AG10803 (cell line): ENCODE data around the gene NAT16.

ENCODE experiments used
- DNase-seq: peaks from one replicate; pipeline ENCODE4 v3.0.0; 2010; ENCODE audit warnings: low read depth
- H3K4me3 ChIP-seq: 2 replicates; pipeline ENCODE4 v1.5.1; 2011; ENCODE audit warnings: mild to moderate bottlenecking, low read length, control low read depth
- TF ChIP-seq, protein P1 (sequence below): conservative IDR thresholded peaks from 2 replicates; pipeline ENCODE4 v1.5.1; 2011; ENCODE audit warnings: mild to moderate bottlenecking, low read length, control low read depth, inconsistent platforms

NAT16 gene

DNA sequence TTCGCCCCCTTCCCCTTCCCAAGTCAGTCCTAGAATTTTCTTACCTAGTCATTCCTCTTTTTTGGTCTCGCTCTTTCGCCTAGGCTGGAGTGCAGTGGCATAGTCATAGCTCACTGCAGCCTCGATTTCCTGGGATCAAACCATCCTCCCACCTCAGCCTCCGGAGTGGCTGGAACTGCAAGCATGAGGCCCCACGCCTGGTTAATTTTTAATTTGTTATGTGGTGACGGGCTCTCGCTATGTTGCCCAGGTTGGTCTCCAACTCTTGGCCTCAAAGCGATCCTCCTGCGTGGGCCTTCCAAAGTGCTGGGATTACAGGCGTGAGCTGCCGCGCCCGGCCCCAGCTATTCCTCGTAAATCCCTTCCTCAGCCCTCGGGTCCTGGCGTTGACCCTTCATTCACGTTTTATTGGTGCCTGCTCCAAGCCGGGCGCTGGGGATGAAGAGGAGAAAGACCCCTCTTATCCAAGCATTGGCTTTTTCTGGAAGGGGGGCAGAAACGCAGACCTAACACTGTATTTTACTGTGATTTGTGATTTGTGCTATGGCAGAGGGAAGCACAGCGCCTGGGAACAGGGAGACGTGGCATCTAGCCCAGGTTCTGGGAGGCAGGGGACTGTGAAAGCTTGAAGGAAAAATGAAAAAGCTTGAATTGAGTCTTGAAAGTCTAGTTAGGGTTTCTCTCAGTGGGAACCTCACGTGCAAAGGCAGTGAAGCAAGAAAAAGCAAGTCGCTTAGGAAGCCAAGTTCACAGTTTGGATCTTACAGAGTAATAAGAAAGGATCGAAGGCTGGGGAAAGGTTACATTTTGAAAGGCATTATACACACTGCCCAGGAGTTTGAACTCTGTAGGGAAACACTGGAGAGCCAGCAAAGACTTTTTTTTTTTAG is 38.4 kb upstream of the NAT16 start:
- peak; percentile 32 for DNase-seq
- peak overlapping the region; percentile 76 for H3K4me3 ChIP-seq
- TF ChIP-seq, protein P1, sequence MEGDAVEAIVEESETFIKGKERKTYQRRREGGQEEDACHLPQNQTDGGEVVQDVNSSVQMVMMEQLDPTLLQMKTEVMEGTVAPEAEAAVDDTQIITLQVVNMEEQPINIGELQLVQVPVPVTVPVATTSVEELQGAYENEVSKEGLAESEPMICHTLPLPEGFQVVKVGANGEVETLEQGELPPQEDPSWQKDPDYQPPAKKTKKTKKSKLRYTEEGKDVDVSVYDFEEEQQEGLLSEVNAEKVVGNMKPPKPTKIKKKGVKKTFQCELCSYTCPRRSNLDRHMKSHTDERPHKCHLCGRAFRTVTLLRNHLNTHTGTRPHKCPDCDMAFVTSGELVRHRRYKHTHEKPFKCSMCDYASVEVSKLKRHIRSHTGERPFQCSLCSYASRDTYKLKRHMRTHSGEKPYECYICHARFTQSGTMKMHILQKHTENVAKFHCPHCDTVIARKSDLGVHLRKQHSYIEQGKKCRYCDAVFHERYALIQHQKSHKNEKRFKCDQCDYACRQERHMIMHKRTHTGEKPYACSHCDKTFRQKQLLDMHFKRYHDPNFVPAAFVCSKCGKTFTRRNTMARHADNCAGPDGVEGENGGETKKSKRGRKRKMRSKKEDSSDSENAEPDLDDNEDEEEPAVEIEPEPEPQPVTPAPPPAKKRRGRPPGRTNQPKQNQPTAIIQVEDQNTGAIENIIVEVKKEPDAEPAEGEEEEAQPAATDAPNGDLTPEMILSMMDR, result no peak

DNA sequence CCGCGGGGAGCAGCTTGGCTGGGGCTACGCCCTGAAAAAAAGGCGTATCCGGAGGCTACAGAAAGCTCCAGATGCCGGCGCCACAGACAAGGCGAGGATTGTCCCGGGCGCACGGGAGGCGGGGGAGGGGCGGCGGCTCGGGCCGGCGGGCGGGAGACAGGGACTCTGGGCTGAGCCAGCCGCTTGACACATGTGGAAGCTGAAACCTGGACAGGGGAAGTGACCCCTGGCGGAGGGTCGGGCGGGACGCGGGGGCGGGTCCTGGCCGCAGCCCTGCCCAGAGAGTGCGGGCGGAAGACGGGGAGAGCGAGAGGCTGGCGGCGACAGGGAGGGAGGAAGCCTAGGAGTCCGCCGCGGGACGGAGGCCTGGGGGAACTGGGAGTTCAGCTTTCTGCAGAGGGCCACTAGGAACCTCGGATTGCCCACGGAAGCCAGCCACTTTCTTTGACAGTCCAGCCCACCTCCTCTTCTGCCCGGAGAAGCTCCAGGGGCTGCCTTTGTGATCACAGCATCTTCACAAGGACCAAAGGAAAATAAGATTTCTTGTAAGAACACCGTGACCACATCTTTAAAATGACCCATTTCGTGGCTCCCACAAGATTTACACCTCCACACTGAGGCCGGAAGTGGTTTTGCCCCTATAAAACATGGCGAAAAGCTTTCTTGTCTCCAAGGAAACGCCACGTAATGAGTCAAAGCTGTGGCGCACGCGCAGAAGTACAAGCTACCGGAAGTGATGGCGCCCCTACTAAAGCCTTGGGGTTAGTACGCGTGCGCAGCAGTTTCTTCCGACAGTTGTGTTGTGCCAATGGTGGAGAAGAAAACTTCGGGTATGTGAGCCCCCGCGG is 37.5 kb upstream of the NAT16 start, which contains the start of the genes PLOD3 and ZNHIT1:
Gene PLOD3, minus strand, starts transcription at position 194 of the 848 bp plus-strand sequence. CDS start 307 bp downstream, outside the sequence.
Gene ZNHIT1, plus strand, starts transcription at position 778 of the 848 bp plus-strand sequence. Its CDS starts 31 bp downstream, at position 809.
- peak; percentile 97 for DNase-seq
- TF ChIP-seq, protein P1, result peak; percentile 0; the same call in 1 of the 2 replicates
- peak within 1 kb of the TSS; percentile 76 for H3K4me3 ChIP-seq

DNA sequence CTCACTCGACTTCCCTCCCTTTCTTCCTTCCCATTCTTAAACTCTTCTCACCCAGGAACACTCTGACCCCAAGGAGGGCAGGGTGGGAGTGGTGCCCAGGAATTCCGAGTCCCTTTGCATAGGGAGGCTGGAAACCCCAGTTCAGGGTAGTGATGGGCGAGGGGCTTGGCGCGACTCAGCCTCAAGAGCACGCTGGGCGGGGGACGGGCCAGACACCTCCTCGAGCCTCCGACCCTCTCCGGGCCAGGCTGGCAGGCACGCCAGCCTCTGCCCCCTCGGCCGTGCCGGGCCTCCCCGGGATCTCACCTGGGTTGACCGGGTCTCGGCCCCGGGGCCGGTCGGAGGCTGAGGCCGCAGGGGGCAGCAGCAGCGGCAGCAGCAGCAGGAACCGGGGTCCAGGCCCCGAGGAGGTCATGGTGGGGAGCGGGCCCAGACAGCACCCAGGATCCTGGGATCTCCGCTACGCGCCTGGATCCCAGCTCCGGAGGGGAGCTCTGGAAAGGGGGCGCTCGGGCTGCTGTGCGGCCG is 36.8 kb upstream of the NAT16 start:
- H3K4me3 ChIP-seq, result peak overlapping the region; percentile 76
- TF ChIP-seq, protein P1, result 0 out of 2 replicates have a peak, but pooled peaks have one; percentile 3
- DNase-seq, result no peak

DNA sequence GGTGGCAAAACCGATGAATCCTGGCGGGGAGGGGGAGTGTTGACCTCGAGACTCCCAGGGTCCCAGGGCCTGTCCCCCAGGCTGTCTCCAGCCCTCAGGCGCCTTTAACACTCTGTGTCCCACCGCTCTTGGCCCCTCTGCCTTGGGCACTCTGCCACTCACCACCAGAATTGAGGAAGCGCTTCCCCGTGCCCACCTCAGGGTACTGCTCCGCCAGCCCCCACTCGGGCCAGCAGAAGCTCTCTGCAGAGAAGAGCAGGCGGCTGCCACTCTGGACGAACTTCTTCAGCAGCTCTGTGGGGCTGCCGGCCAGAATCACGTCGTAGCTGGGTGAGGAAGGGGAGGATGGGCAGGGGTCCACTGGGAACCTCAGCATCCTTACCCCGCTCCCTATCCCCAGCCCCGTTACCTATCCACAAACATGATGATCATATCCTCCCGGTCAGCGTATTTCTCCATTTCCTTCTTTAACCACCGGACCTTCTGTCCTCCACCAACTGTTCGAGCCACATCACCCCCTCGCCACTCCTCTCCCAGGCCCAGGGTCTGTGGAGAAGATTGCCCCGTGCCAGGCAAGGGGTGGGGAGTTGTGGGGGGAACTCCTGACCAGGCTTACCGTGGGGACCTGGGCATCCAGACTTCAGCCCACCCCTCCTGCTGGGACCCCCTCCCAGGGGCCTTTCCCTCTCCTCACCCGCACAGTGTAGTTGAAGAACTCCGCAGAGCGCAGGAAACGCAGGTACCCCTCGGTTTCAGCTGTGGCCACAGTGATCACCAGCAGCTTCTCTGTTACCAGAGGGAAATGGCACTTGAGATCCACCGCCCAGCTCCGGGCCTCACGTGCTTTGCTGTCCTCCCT is 36.1 kb upstream of the NAT16 start:
- peak; percentile 27 for DNase-seq
- TF ChIP-seq, protein P1, result no peak
- peak overlapping the region; percentile 76 for H3K4me3 ChIP-seq

DNA sequence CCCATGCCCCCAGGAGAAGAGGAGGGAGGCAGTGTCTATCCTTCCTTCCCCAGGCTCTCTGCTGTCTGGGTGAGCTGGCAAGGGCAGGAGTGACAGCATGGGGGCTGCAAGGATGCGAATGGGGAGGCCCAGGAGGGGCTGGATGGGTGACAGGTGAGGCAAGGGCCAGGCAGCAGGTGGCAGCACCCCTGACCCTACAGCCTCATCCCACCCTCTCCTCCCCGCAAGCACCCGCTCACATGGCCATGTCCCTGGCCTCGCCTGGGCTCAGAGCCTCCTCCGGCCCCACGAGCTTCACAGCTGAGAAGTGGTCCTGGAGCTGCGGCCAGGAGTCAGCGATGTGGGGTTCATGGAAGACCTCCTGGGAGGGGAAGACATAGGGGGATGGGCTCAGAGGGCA is 31.9 kb upstream of the NAT16 start:
- DNase-seq, result no peak
- no peak overlapping the region for H3K4me3 ChIP-seq
- TF ChIP-seq, protein P1, result no peak

DNA sequence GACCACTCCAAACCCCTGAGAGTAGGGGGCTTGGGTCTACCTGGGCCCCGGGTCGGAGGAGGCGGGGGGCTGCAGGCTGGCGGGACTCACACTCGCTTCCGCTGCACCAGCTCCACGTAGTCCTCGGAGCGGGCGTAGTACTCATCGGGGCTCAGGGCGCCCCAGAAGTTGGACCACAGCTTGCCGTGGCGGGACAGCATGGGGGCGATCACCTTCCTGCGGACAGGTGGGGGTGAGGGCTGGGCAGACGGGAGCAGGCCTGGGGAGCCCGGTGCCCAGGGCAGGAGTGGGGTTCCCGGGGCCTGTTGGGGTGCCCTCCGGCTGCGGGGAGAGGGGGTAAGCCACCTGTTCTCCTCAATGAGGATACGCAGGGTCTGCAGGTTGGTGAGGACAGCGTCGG is 31.4 kb upstream of the NAT16 start:
- TF ChIP-seq, protein P1, result no peak
- no peak for DNase-seq
- H3K4me3 ChIP-seq, result no peak overlapping the region
